ENCODE measurements around the gene PHF2. TPM values are rescaled to one million over a fixed set of nuclear protein-coding genes. Genes with fewer than 3 reads are reported as not detected.

PHF2 gene
- total and polyA plus RNA-seq, 2 of the 8 experiments (the other 6 are each of a cell fraction or from before 2014, with no cell fraction given), result 3.4 to 9.4 TPM

DNA sequence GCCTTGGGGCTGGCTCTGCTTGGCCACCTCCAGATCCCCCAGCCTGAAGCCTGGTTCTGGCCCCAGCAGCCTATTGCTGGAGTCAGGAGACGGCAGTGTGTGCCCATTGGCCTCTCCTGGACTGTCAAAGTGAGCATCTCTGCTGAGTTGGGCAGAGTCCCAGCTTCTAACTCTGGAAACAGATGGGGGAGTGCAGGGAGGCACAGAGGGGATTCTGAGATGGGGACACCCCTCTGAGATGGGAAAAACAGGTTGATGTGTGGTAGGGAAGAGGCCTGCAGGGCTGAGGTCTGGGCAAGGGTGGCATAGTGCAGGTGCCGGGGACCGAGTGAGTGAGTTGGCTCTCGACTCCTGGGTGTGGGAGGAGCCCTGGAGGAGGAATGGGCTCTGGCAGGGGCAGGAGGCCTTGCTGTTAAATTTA is 27.5 kb downstream of the PHF2 start:
- H2BK12ac ChIP-seq (ENCODE audit: low read depth, low read length), result 0 out of 2 replicates have a peak overlapping the region, but pooled peaks have one; percentile 60
- no peak overlapping the region for H2AFZ ChIP-seq (ENCODE audit: low read length)
- POLR2A ChIA-PET (ENCODE audit: partially characterized antibody), result no interaction called here
- H2AK5ac ChIP-seq (ENCODE audit: low read depth, low read length), result no peak overlapping the region
- H3K23me2 ChIP-seq (ENCODE audit: low read depth, low read length), result peaks cover 3% of the 10 kb centered on the region
- H4K91ac ChIP-seq (replicated peaks; ENCODE audit: insufficient read length, low read length), result no peak overlapping the region
- DNase-seq (ENCODE audit: low read depth in 1 of 2, low spot score in 2 of 2) (peak in 1 of 2 experiments; percentile 40), FAIRE-seq (no peak)
- H3K27ac ChIP-seq (ENCODE audit: low read depth, low read length), result no peak overlapping the region
- H3K4me2 ChIP-seq (ENCODE audit: insufficient read depth in 1 of 2, low read depth in 2 of 2, low read length in 2 of 2), result no peak overlapping the region
- peaks cover 0 to 3% of the 10 kb centered on the region in 2 experiments for H4K20me1 ChIP-seq (replicated peaks in 1 of 2; ENCODE audit: control insufficient read depth in 1 of 2, insufficient read depth in 2 of 2, low read length in 2 of 2)
- H4K8ac ChIP-seq (ENCODE audit: extremely low read depth, insufficient read depth, low read length), result no peak overlapping the region
- H3K79me1 ChIP-seq (ENCODE audit: low read depth, low read length), result no peaks in the 10 kb centered on the region
- H2BK120ac ChIP-seq (replicated peaks; ENCODE audit: low read depth, low read length), result no peak overlapping the region
- H3K79me2 ChIP-seq (ENCODE audit: control insufficient read depth in 1 of 2, insufficient read depth in 2 of 2, low read length in 2 of 2), result peaks cover 0 to 15% of the 10 kb centered on the region in 2 experiments; a peak in 2 of 4 replicates
- no peak overlapping the region for H3K56ac ChIP-seq (replicated peaks; ENCODE audit: insufficient read length, low read depth, low read length)
- no peak overlapping the region for H3K9ac ChIP-seq (replicated peaks in 1 of 4; ENCODE audit: extremely low read depth in 1 of 4, low read depth in 3 of 4, low read length in 3 of 4)
- no peaks in the 10 kb centered on the region; a peak in 1 of 7 replicates for H3K27me3 ChIP-seq (replicated peaks in 1 of 4; ENCODE audit: control insufficient read depth in 3 of 4, extremely low read depth in 1 of 4, insufficient read depth in 3 of 4, low read length in 3 of 4)
- H3K23ac ChIP-seq (ENCODE audit: insufficient read length), result no peak overlapping the region
- no peak overlapping the region for H3K4ac ChIP-seq (replicated peaks; ENCODE audit: insufficient read length, low read depth, low read length)
- 96% methylated on average over 4 of the region's 4 CpGs; no CpG with 5 or more reads in 1 of the 2 experiments for WGBS, 2 experiments (ENCODE audit: extremely low coverage in 1 of 2, insufficient coverage in 1 of 2, insufficient read length in 1 of 2, insufficient replicate concordance in 2 of 2, low coverage in 1 of 2, low lambda C conversion rate in 2 of 2, missing lambda C conversion rate in 1 of 2)
- H3K18ac ChIP-seq (ENCODE audit: extremely low read depth, low read length), result no peak overlapping the region
- TF ChIP-seq, protein P1, sequence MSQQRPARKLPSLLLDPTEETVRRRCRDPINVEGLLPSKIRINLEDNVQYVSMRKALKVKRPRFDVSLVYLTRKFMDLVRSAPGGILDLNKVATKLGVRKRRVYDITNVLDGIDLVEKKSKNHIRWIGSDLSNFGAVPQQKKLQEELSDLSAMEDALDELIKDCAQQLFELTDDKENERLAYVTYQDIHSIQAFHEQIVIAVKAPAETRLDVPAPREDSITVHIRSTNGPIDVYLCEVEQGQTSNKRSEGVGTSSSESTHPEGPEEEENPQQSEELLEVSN (IDR thresholded peaks at IDR 0.05), result no peak
- TF ChIP-seq HDAC2 (IDR thresholded peaks at IDR 0.05; ENCODE audit: borderline replicate concordance in 1 of 2, low read depth in 2 of 2, low read length in 2 of 2) (no peak), ATF3 (IDR thresholded peaks at IDR 0.05; ENCODE audit: insufficient read depth, low read depth, low read length) (no peak), CREB1 (IDR thresholded peaks at IDR 0.05) (no peak)
- TF ChIP-seq, protein P2, sequence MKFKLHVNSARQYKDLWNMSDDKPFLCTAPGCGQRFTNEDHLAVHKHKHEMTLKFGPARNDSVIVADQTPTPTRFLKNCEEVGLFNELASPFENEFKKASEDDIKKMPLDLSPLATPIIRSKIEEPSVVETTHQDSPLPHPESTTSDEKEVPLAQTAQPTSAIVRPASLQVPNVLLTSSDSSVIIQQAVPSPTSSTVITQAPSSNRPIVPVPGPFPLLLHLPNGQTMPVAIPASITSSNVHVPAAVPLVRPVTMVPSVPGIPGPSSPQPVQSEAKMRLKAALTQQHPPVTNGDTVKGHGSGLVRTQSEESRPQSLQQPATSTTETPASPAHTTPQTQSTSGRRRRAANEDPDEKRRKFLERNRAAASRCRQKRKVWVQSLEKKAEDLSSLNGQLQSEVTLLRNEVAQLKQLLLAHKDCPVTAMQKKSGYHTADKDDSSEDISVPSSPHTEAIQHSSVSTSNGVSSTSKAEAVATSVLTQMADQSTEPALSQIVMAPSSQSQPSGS (IDR thresholded peaks at IDR 0.05; ENCODE audit: low read length), result no peak
- H2BK20ac ChIP-seq (ENCODE audit: low read length), result no peak overlapping the region; the same call in 1 of the 2 replicates
- no peaks in the 10 kb centered on the region for H3K36me3 ChIP-seq (ENCODE audit: control insufficient read depth in 2 of 4, insufficient read depth in 4 of 4, low read length in 3 of 4)
- CTCF ChIA-PET (ENCODE audit: partially characterized antibody), result no interaction called here
- 0 out of 2 replicates have a peak overlapping the region, but pooled peaks have one; percentile 16 for H2BK5ac ChIP-seq (ENCODE audit: low read depth, low read length)
- H2BK15ac ChIP-seq (ENCODE audit: low read length), result no peak overlapping the region
- peaks cover 9 to 23% (median 18%) of the 10 kb centered on the region in 4 experiments for H3K4me1 ChIP-seq (replicated peaks in 1 of 4; ENCODE audit: control insufficient read depth in 3 of 4, insufficient read depth in 4 of 4, low read length in 3 of 4)
- no peak overlapping the region for H3K14ac ChIP-seq (ENCODE audit: insufficient read length)
- H4K5ac ChIP-seq (ENCODE audit: insufficient read length, low read depth, low read length), result no peak overlapping the region
- H3K4me3 ChIP-seq (ENCODE audit: extremely low read depth in 1 of 4, insufficient read depth in 2 of 4, low read depth in 3 of 4, low read length in 4 of 4), result no peak overlapping the region
- H3K9me3 ChIP-seq (ENCODE audit: insufficient read depth in 2 of 2, low read depth in 1 of 2, low read length in 1 of 2), result no peaks in the 10 kb centered on the region

Measured in H1 (cell line).